HFF-Myc (cell line): Measurements from ENCODE around the gene MAML2.
"Not testable (repeated sequence)": the region's sequence is repeated elsewhere in the genome, so short reads cannot be mapped to it uniquely, and the experiment has no call there.

ENCODE experiments used
- DNase-seq: peaks from one replicate; pipeline ENCODE4 v3.0.0-alpha.2; 2011; ENCODE audit warnings: low read depth; ENCODE audit errors: extremely low read depth
- H3K4me3 ChIP-seq: replicated peaks from 2 replicates; pipeline ENCODE4 v1.5.1; 2011; ENCODE audit warnings: low read depth, mild to moderate bottlenecking, control low read depth, low read length
- CTCF ChIP-seq: IDR thresholded peaks from 2 replicates; pipeline ENCODE4 v1.5.1; 2012; ENCODE audit warnings: mild to moderate bottlenecking, low read depth, low read length, control low read depth; ENCODE audit errors: missing control alignments

Gene MAML2

GRCh38 chr11:96288915-96289314 lies 54.1 kb downstream of the MAML2 start:
- no peak overlapping the region for H3K4me3 ChIP-seq
- no peak for DNase-seq

GRCh38 chr11:96287822-96288439 lies 55.1 kb downstream of the MAML2 start:
- TF ChIP-seq CTCF, result no peak

More at GRCh38 chr11:96288915-96289314, 54.1 kb downstream of the MAML2 start:
- no peak for TF ChIP-seq CTCF

GRCh38 chr11:96285985-96286384 lies 57.0 kb downstream of the MAML2 start:
- not testable (repeated sequence) for H3K4me3 ChIP-seq, DNase-seq

More at GRCh38 chr11:96287822-96288439, 55.1 kb downstream of the MAML2 start:
- no peak for DNase-seq
- no peak overlapping the region for H3K4me3 ChIP-seq

GRCh38 chr11:96284917-96285316 lies 58.1 kb downstream of the MAML2 start:
- TF ChIP-seq CTCF, result no peak
- DNase-seq, result no peak
- no peak overlapping the region for H3K4me3 ChIP-seq

- TF ChIP-seq CTCF, result no peak
- DNase-seq, result no peak
- no peak overlapping the region for H3K4me3 ChIP-seq
These were observed 58.6 kb downstream of the MAML2 start for GRCh38 chr11:96284401-96284800.

- no peak for DNase-seq
- no peak overlapping the region for H3K4me3 ChIP-seq
- no peak for TF ChIP-seq CTCF
These were observed 60.3 kb downstream of the MAML2 start for GRCh38 chr11:96282625-96283220.

- H3K4me3 ChIP-seq, result no peak overlapping the region
- DNase-seq, result no peak
- no peak for TF ChIP-seq CTCF
These were observed 62.6 kb downstream of the MAML2 start for GRCh38 chr11:96280444-96280843.
